Activated naive CD4-positive, alpha-beta T cell treated with anti-CD3 and anti-CD28 coated beads, Interleukin-2, amount 10 ng/mL, durations not matched to agents 7 days and 5 days (primary cell): Measurements from ENCODE around the gene CEP19.
A peak's percentile ranks its signal among the peaks of the same experiment; 100 is the strongest.
"Not testable (repeated sequence)": the region's sequence is repeated elsewhere in the genome, so short reads cannot be mapped to it uniquely, and the experiment has no call there.

Experiments
- CTCF ChIA-PET: fragments of 350-600 bp; sonication (Branson Sonifier 250); formaldehyde crosslinking; loops from one replicate; lab custom pipeline; 2021; ENCODE audit warnings: antibody characterized with exemption; lab: Charles Lee
- DNase-seq: peaks from one replicate; pipeline ENCODE4 v3.0.0-alpha.2; 2020
- H3K27ac Mint-ChIP-seq: one replicate; pipeline ENCODE4 v1.8.0; 2021; ENCODE audit warnings: mild to moderate bottlenecking, moderate library complexity, mixed read lengths
- H3K27me3 Mint-ChIP-seq: one replicate; pipeline ENCODE4 v1.8.0; 2021; ENCODE audit warnings: mild to moderate bottlenecking, mixed read lengths
- H3K36me3 Mint-ChIP-seq: one replicate; pipeline ENCODE4 v1.8.0; 2021; ENCODE audit warnings: mixed read lengths
- H3K4me1 Mint-ChIP-seq: one replicate; pipeline ENCODE4 v1.8.0; 2021; ENCODE audit warnings: mixed read lengths
- H3K4me3 Mint-ChIP-seq: one replicate; pipeline ENCODE4 v1.8.0; 2021; ENCODE audit warnings: mild to moderate bottlenecking, moderate library complexity, mixed read lengths
- H3K9me3 Mint-ChIP-seq: one replicate; pipeline ENCODE4 v1.8.0; 2021; ENCODE audit warnings: mixed read lengths

Gene CEP19

DNA sequence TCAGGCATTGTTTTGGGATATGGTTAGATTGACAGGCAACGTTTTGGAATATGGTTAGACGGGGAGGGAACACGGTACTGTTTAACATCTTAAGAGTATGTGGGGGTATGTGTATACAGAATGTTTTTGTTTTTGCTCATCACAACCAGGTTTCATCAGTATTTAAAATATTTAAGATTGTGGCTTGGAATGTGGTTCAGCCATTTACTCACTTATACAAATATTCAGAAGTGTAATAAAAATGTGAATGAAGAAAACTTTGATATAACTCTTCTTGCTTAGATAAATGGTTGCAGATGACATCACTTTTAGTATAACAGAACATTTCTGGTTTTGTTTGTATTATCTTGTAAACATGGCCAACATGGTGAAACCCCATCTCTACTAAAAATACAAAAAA is 23.7 kb upstream of the CEP19 start:
- CTCF ChIA-PET, result no interaction called here
- Mint-ChIP-seq H3K4me3 (no peak overlapping the region), H3K9me3 (no peaks in the 10 kb centered on the region), H3K27ac (no peak overlapping the region), H3K27me3 (no peaks in the 10 kb centered on the region), H3K4me1 (peaks cover 11% of the 10 kb centered on the region), H3K36me3 (peaks cover 25% of the 10 kb centered on the region)
- DNase-seq, result no peak

- Mint-ChIP-seq H3K27me3 (no peaks in the 10 kb centered on the region), H3K9me3 (no peaks in the 10 kb centered on the region), H3K36me3 (peaks cover 36% of the 10 kb centered on the region), H3K4me3 (no peak overlapping the region), H3K4me1 (peaks cover 18% of the 10 kb centered on the region), H3K27ac (peak overlapping the region; percentile 26)
- DNase-seq, result no peak
- CTCF ChIA-PET, result no interaction called here
These were observed 15.0 kb upstream of the CEP19 start for GRCh38 chr3:196726788-196727675.

DNA sequence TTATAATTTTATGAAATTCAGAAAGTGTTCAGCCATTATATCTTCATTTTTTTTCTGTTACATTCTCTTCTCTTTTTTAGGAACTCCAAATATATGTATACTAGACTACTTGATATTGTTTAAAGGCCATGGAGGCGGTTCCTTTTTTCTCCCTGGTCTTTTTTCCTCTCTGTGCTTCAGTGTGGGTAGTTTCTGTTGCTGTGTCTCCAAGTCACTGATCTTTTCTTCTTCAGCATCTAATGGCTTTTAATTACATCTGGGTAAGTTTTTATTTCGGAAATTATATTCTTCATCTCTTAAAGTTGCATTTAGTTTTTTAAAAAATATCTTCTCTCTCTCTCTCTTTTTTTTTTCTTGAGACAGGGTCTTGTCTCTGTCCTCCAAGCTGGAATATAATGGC is 9.0 kb upstream of the CEP19 start:
- no peaks in the 10 kb centered on the region for H3K9me3 Mint-ChIP-seq
- H3K27me3 Mint-ChIP-seq, result no peaks in the 10 kb centered on the region
- H3K4me3 Mint-ChIP-seq, result no peak overlapping the region
- peaks cover 8% of the 10 kb centered on the region for H3K4me1 Mint-ChIP-seq
- DNase-seq, result no peak
- peaks cover 42% of the 10 kb centered on the region for H3K36me3 Mint-ChIP-seq
- CTCF ChIA-PET, result no interaction called here
- H3K27ac Mint-ChIP-seq, result no peak overlapping the region

DNA sequence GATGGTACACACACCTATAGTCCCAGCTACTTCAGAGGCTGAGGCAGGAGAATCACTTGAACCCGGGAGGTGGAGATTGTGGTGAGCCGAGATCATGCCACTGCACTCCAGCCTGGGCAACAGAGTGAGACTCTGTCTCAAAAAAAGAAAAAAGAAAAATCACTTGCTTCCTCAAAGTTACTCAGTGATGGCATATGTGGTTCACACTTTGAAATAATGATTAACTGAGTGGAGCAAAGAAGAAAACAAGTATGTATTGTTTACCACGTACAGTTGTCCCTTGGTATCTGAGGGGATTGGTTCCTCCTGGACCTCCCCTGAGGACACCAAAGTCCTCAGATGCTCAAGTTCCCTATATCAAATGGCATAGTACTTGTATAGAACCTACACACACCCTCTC is 5.1 kb upstream of the CEP19 start:
- peaks cover 25% of the 10 kb centered on the region for H3K4me1 Mint-ChIP-seq
- H3K4me3 Mint-ChIP-seq, CTCF ChIA-PET, DNase-seq, H3K27me3 Mint-ChIP-seq, H3K27ac Mint-ChIP-seq, H3K9me3 Mint-ChIP-seq: not testable (repeated sequence)
- H3K36me3 Mint-ChIP-seq, result peaks cover 32% of the 10 kb centered on the region

DNA sequence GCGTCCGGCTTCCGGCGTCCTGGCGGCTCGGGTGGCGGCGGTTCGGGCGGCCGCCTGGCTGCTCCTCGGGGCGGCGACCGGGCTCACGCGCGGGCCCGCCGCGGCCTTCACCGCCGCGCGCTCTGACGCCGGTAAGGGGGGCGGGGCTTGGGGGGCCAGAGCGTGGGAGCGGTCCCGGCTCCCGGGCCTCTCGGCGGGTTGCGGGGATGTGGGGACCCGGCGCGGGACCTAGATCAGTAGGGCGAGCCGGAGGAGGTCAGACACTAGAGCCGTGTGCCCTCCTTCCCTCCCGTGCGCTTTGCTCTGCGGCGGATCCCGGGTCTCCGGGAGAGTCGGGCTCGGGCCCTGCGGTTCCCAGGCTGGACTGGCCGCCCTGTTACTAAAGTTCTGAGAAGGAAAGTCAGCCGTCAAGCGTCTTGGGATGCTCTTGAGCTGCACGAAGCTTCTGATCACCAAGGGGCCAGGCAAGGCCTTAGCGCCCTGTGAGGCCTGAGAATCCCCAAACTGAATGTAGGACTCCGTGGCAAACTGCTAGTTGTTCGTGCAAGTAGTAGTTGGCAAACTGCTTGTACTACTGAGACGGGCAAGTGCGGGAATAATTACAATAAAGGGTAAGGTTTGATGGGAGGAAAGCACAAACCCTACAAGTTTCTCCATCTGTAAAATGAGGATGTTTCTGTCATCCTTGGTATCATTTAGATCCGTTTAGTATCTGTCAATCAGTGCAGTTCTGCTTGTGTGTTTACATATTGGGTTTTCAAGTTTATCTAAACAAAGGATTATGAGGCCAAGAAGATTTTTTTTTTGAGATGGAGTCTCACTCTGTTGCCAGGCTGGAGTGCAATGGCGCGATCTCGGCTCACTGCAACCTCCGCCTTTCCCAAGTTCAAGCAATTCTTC is 714 bp upstream of the CEP19 start:
- Mint-ChIP-seq H3K27ac (peak overlapping the region; percentile 92), H3K27me3 (no peaks in the 10 kb centered on the region), H3K4me1 (peaks cover 40% of the 10 kb centered on the region), H3K4me3 (peak overlapping the region; percentile 86), H3K36me3 (peaks cover 9% of the 10 kb centered on the region), H3K9me3 (no peaks in the 10 kb centered on the region)
- CTCF ChIA-PET, result interaction anchor here (0.9 to 1.7 kb wide), 2 partner anchors 103 to 229 kb away, joined by 3 read pairs; no protein-coding TSS in a partner anchor
- peak; percentile 78 for DNase-seq

DNA sequence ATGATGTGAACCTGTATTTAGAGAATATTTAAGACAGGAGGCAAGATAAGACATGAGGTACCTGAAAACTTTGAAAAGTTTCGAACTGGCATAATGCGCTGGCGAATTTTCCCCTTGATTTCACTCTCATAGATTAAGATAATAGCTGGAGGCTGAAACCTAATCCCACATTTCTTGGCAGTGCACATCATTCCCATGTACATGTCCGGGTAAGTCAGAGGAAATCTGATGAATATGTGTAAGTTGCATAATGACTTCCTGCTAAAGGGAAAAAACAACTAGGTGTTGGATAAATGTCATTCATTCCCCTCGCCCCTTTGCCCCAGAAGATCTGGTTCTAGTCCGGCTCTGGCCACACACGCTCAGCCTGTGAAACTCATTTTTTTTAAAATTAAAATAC is 3.6 kb downstream of the CEP19 start:
- no peak overlapping the region for H3K27ac Mint-ChIP-seq
- CTCF ChIA-PET, result no interaction called here
- no peaks in the 10 kb centered on the region for H3K27me3 Mint-ChIP-seq
- H3K4me1 Mint-ChIP-seq, result peaks cover 27% of the 10 kb centered on the region
- H3K36me3 Mint-ChIP-seq, result peaks cover 12% of the 10 kb centered on the region
- no peak for DNase-seq
- H3K9me3 Mint-ChIP-seq, result no peaks in the 10 kb centered on the region
- no peak overlapping the region for H3K4me3 Mint-ChIP-seq

GRCh38 chr3:196707566-196707965 is 4.5 kb downstream of the CEP19 start:
- Mint-ChIP-seq H3K4me3 (no peak overlapping the region), H3K36me3 (peaks cover 9% of the 10 kb centered on the region), H3K4me1 (peaks cover 20% of the 10 kb centered on the region), H3K27me3 (no peaks in the 10 kb centered on the region), H3K9me3 (no peaks in the 10 kb centered on the region), H3K27ac (no peak overlapping the region)
- DNase-seq, result no peak
- CTCF ChIA-PET, result interaction anchor here (0.9 to 1.5 kb wide), 2 partner anchors 14 to 98 kb away, joined by 3 to 5 read pairs; no protein-coding TSS in a partner anchor

- no peak for DNase-seq
- Mint-ChIP-seq H3K27ac (no peak overlapping the region), H3K27me3 (no peaks in the 10 kb centered on the region), H3K4me3 (no peak overlapping the region), H3K9me3 (no peaks in the 10 kb centered on the region), H3K4me1 (peaks cover 18% of the 10 kb centered on the region), H3K36me3 (peaks cover 9% of the 10 kb centered on the region)
- CTCF ChIA-PET, result interaction anchor here (1.5 kb wide), 1 partner anchor 13 kb away, joined by 5 read pairs; no protein-coding TSS in a partner anchor
These were observed 5.3 kb downstream of the CEP19 start for GRCh38 chr3:196706731-196707130.

- no peak overlapping the region for H3K27ac Mint-ChIP-seq
These were observed 5.7 kb downstream of the CEP19 start for GRCh38 chr3:196706327-196706726.

DNA sequence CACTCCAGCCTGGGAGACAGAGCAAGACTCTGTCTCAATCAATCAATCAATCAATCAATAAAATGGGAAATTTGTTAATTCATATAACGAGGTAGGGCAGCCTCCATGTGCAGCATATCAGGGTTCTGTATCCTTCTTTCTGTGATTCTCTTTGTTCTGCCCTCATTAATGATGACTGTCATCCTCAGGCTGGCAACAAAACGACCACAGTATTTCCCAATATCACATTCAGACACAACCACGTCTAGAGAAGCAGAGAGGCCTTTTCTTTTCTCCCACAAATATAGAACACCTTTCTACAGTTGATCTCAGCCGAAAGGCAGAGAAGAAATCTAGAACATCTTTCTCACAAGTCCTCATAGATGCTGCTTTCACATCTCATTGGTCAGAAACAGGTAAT is 11.2 kb downstream of the CEP19 start:
- Mint-ChIP-seq H3K27me3 (no peaks in the 10 kb centered on the region), H3K4me3 (no peak overlapping the region), H3K27ac (no peak overlapping the region), H3K36me3 (no peaks in the 10 kb centered on the region), H3K4me1 (peaks cover 3% of the 10 kb centered on the region), H3K9me3 (no peaks in the 10 kb centered on the region)
- DNase-seq, result no peak
- CTCF ChIA-PET, result no interaction called here

More at GRCh38 chr3:196706327-196706726, 5.7 kb downstream of the CEP19 start:
- CTCF ChIA-PET, result no interaction called here
- peaks cover 14% of the 10 kb centered on the region for H3K4me1 Mint-ChIP-seq
- H3K4me3 Mint-ChIP-seq, result no peak overlapping the region
- H3K9me3 Mint-ChIP-seq, result no peaks in the 10 kb centered on the region
- no peak for DNase-seq
- H3K27me3 Mint-ChIP-seq, result no peaks in the 10 kb centered on the region
- H3K36me3 Mint-ChIP-seq, result peaks cover 9% of the 10 kb centered on the region

DNA sequence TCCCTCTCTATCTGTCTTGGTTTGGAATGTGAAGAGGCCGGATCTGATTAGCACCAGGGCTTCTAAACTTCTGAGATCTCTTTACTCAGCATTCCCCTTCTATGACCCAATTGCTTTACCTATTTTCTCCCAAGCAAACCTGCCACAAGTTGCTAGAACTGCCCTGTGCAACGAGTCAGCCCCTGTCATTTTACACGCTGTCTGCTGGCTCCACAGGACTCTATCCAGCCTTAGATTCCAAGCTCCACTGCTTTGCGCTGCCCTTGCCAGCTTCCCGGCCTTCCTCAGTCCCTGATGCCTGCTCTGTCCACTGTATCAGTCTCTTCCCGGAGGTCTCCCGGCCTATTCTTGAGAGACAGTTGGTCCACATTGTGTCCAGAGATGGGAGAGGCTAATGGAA is 12.3 kb downstream of the CEP19 start:
- Mint-ChIP-seq H3K27me3 (no peaks in the 10 kb centered on the region), H3K27ac (peak overlapping the region; percentile 50), H3K36me3 (no peaks in the 10 kb centered on the region), H3K4me3 (no peak overlapping the region), H3K4me1 (peaks cover 6% of the 10 kb centered on the region), H3K9me3 (no peaks in the 10 kb centered on the region)
- CTCF ChIA-PET, result interaction anchor here (0.8 kb wide), 1 partner anchor 162 kb away, joined by 3 read pairs; no protein-coding TSS in a partner anchor
- no peak for DNase-seq

- CTCF ChIA-PET, result interaction anchor here (1.5 kb wide), 1 partner anchor 10 kb away, joined by 4 read pairs; no protein-coding TSS in a partner anchor
- Mint-ChIP-seq H3K27me3 (no peaks in the 10 kb centered on the region), H3K4me1 (peaks cover 8% of the 10 kb centered on the region)
These were observed 14.8 kb downstream of the CEP19 start for GRCh38 chr3:196697270-196697669.

DNA sequence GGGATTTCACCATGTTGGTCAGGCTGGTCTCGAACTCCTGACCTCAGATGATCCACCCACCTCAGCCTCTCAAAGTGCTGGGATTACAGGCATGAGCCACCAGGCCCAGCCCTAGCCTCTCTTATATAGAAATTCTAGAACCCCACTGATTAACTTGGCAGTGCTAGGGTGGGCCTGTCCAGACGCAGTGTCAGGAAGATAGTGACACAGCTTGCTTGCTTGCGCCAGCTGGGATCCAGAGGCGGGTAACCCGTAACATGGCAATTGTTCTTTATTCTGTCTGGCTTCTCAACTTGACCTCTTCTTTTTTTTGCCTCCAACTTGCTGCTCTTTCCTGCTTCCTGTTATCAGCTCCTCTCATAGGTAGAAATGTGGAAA is 16.2 kb downstream of the CEP19 start:
- no peak overlapping the region for H3K4me3 Mint-ChIP-seq
- H3K27ac Mint-ChIP-seq, result no peak overlapping the region
- CTCF ChIA-PET, result no interaction called here

More at GRCh38 chr3:196697270-196697669, 14.8 kb downstream of the CEP19 start:
- no peaks in the 10 kb centered on the region for H3K36me3 Mint-ChIP-seq
- H3K4me3 Mint-ChIP-seq, result no peak overlapping the region
- no peaks in the 10 kb centered on the region for H3K9me3 Mint-ChIP-seq
- no peak for DNase-seq
- no peak overlapping the region for H3K27ac Mint-ChIP-seq

More for the DNA sequence above, 16.2 kb downstream of the CEP19 start:
- no peak for DNase-seq
- H3K4me1 Mint-ChIP-seq, result peaks cover 8% of the 10 kb centered on the region
- no peaks in the 10 kb centered on the region for H3K36me3 Mint-ChIP-seq
- H3K27me3 Mint-ChIP-seq, result peaks cover 10% of the 10 kb centered on the region
- no peaks in the 10 kb centered on the region for H3K9me3 Mint-ChIP-seq
